Activated CD4-positive, alpha-beta T cell treated with anti-CD3 and anti-CD28 coated beads, Interleukin-2, amount 50 U/mL, for 16 hours (primary cell): ENCODE measurements around the gene SPINDOC.

Experiments
- DNase-seq: peaks from one replicate; pipeline ENCODE4 v3.0.0-alpha.2; 2020

The SPINDOC gene

GRCh38 chr11:63834535-63835157, 21.4 kb downstream of the SPINDOC start:
- no peak for DNase-seq

- no peak for DNase-seq
These were observed 21.9 kb downstream of the SPINDOC start for GRCh38 chr11:63835158-63835545.

GRCh38 chr11:63837027-63837688, 23.9 kb downstream of the SPINDOC start:
- DNase-seq = peak; percentile 81

- DNase-seq = no peak
These were observed 24.5 kb downstream of the SPINDOC start for GRCh38 chr11:63837739-63838138.

GRCh38 chr11:63838150-63838677, 25.0 kb downstream of the SPINDOC start:
- no peak for DNase-seq

- DNase-seq = peak; percentile 99
These were observed 25.6 kb downstream of the SPINDOC start, which contains the start of gene MARK2 for GRCh38 chr11:63838678-63839507. Gene MARK2 (plus strand): TSS chr11:63839110. CDS start chr11:63839507, 397 bp downstream.

GRCh38 chr11:63839508-63840355, 26.5 kb downstream of the SPINDOC start:
- DNase-seq = no peak

- no peak for DNase-seq
These were observed 27.3 kb downstream of the SPINDOC start for GRCh38 chr11:63840356-63841060.

- DNase-seq = no peak
These were observed 28.3 kb downstream of the SPINDOC start for GRCh38 chr11:63841554-63841953.

- DNase-seq = no peak
These were observed 29.8 kb downstream of the SPINDOC start for GRCh38 chr11:63843041-63843440.

GRCh38 chr11:63844836-63845235, 31.6 kb downstream of the SPINDOC start:
- DNase-seq = no peak

GRCh38 chr11:63845303-63845702, 32.0 kb downstream of the SPINDOC start:
- no peak for DNase-seq

GRCh38 chr11:63845911-63846310, 32.7 kb downstream of the SPINDOC start:
- no peak for DNase-seq

- no peak for DNase-seq
These were observed 33.6 kb downstream of the SPINDOC start for GRCh38 chr11:63846897-63847296.

- DNase-seq = no peak
These were observed 34.1 kb downstream of the SPINDOC start for GRCh38 chr11:63847363-63847762.

- DNase-seq = no peak
These were observed 36.4 kb downstream of the SPINDOC start for GRCh38 chr11:63849691-63850090.

GRCh38 chr11:63850920-63851319, 37.7 kb downstream of the SPINDOC start:
- no peak for DNase-seq

- no peak for DNase-seq
These were observed 38.1 kb downstream of the SPINDOC start for GRCh38 chr11:63851364-63851763.

GRCh38 chr11:63853476-63853875, 40.2 kb downstream of the SPINDOC start:
- DNase-seq = no peak

- DNase-seq = no peak
These were observed 41.4 kb downstream of the SPINDOC start for GRCh38 chr11:63854696-63855095.

GRCh38 chr11:63855975-63856374, 42.7 kb downstream of the SPINDOC start:
- DNase-seq = no peak
